ENCODE results near the gene CACTIN. TPM values are rescaled to one million over a fixed set of nuclear protein-coding genes. Genes with fewer than 3 reads are reported as not detected.

Gene CACTIN
- total RNA-seq, 1 experiment from 2014 or later = 36.3 TPM

DNA sequence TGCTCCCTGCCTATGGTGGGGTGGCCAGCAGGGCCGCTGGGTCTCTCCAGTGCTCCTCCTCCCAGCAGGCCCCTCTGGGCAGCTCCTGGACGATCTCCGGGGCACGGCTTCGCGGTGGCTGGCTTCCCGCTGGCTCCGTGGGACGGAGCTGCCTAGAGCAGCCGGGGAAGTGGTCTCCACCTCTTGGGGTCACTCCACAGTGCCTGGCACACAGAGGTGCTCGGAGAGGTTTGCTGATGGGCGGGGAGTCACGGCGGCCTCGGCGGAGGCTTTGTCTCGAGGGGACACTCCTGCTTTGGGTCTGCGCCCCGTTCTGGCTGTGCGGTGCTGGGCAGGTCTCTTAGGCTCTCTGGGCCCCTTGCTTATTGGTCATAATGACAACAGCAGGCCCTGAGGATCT is 9.9 kb upstream of the CACTIN start:
- H3K27me3 ChIP-seq (replicated peaks; ENCODE audit: insufficient read depth, low read depth, low read length, poor library complexity) = no peaks in the 10 kb centered on the region
- no TSS peak for BruUV-seq (replicated peaks)
- no peak overlapping the region for H3K4me3 ChIP-seq (ENCODE audit: low read depth, low read length, poor library complexity, severe bottlenecking)
- H3K27ac ChIP-seq (ENCODE audit: low read depth, low read length, poor library complexity, severe bottlenecking) = no peak overlapping the region
- H3K4me1 ChIP-seq (ENCODE audit: insufficient read depth, low read length, poor library complexity, severe bottlenecking) = no peaks in the 10 kb centered on the region
- POLR2A ChIA-PET (ENCODE audit: low non-redundant PET) = no interaction called here
- CTCF ChIA-PET = no interaction called here
- DNase-seq (ENCODE audit: low spot score) = no peak
- H3K9me3 ChIP-seq (ENCODE audit: low read depth, low read length, poor library complexity, severe bottlenecking) = no peaks in the 10 kb centered on the region
- H3K36me3 ChIP-seq (ENCODE audit: insufficient read depth, low read length, poor library complexity, severe bottlenecking) = peaks cover 11% of the 10 kb centered on the region
- intact Hi-C loops (cut with micrococcal nuclease; ENCODE audit: unreplicated experiment) = no loop called here
- TF ChIP-seq, protein P1, sequence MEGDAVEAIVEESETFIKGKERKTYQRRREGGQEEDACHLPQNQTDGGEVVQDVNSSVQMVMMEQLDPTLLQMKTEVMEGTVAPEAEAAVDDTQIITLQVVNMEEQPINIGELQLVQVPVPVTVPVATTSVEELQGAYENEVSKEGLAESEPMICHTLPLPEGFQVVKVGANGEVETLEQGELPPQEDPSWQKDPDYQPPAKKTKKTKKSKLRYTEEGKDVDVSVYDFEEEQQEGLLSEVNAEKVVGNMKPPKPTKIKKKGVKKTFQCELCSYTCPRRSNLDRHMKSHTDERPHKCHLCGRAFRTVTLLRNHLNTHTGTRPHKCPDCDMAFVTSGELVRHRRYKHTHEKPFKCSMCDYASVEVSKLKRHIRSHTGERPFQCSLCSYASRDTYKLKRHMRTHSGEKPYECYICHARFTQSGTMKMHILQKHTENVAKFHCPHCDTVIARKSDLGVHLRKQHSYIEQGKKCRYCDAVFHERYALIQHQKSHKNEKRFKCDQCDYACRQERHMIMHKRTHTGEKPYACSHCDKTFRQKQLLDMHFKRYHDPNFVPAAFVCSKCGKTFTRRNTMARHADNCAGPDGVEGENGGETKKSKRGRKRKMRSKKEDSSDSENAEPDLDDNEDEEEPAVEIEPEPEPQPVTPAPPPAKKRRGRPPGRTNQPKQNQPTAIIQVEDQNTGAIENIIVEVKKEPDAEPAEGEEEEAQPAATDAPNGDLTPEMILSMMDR (conservative IDR thresholded peaks at IDR 0.05; ENCODE audit: low read depth, low read length) = no peak
- no peak for TF ChIP-seq EZH2 (IDR thresholded peaks at IDR 0.05; ENCODE audit: borderline replicate concordance, low read depth, low read length, poor library complexity, severe bottlenecking)

DNA sequence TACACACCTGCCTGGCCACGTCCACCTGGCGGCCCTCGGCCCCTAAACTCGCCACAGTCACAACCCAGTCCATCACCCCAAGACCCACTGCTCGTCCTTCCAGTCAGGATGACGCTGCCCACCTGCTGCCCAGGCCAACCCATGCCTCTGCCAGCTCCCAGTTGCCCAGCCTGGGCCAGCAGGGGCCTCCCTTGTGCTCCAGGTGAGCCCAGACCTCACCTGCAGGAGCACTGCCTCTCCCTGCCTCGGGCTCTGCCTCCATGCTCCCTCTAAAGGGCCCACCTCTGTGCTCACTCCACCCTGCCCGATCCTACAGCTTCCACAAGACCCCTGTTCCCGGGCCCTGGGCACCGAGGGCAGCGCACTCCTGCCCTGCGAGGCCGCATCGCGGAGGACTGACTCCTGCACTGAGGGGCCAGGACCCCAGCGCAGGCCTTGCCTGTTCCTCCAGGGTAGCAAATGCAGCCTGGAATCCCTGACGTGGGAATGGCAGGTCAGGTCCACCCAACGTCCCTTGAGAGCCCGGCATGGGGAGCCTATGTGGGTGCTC is 8.0 kb upstream of the CACTIN start:
- Histone ChIP-seq H3K27me3 (replicated peaks; ENCODE audit: insufficient read depth, low read depth, low read length, poor library complexity) (no peaks in the 10 kb centered on the region), H3K9me3 (ENCODE audit: low read depth, low read length, poor library complexity, severe bottlenecking) (no peaks in the 10 kb centered on the region), H3K4me1 (ENCODE audit: insufficient read depth, low read length, poor library complexity, severe bottlenecking) (no peaks in the 10 kb centered on the region), H3K4me3 (ENCODE audit: low read depth, low read length, poor library complexity, severe bottlenecking) (no peak overlapping the region), H3K27ac (ENCODE audit: low read depth, low read length, poor library complexity, severe bottlenecking) (no peak overlapping the region), H3K36me3 (ENCODE audit: insufficient read depth, low read length, poor library complexity, severe bottlenecking) (peaks cover 11% of the 10 kb centered on the region)
- TF ChIP-seq, protein P1 (conservative IDR thresholded peaks at IDR 0.05; ENCODE audit: low read depth, low read length) = no peak
- TF ChIP-seq EZH2 (IDR thresholded peaks at IDR 0.05; ENCODE audit: borderline replicate concordance, low read depth, low read length, poor library complexity, severe bottlenecking) = no peak
- intact Hi-C loops (cut with micrococcal nuclease; ENCODE audit: unreplicated experiment) = no loop called here
- CTCF ChIA-PET = interaction anchor here (0.7 kb wide), 1 partner anchor 51 kb away, joined by 3 read pairs; no protein-coding TSS in a partner anchor
- POLR2A ChIA-PET (ENCODE audit: low non-redundant PET) = no interaction called here
- no TSS peak for BruUV-seq (replicated peaks)
- no peak for DNase-seq (ENCODE audit: low spot score)

DNA sequence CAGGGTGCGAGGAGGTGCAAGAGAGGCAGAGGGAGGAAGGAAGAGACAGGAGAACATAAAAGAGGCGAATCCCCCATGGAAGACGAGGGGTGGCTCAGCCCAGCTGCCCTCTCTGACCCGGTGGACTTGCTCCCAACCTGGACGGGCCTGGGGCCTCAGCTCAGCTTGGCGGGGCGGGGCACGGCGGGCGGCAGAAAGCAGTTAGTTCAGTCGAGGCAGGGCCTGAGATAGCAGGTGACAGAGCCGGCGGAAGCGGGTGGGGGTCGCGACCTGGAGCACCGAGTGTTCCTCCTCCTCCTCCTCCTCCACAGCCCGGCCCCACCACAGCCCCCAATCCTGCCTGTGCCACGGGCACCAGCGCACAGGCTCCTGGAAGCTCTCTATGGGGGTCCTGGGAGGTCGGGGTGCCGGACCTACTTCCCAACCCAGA is 7.0 kb upstream of the CACTIN start:
- ChIA-PET POLR2A (ENCODE audit: low non-redundant PET) (no interaction called here), CTCF (no interaction called here)

More for the DNA sequence above, 7.0 kb upstream of the CACTIN start:
- intact Hi-C loops (cut with micrococcal nuclease; ENCODE audit: unreplicated experiment) = no loop called here
- Histone ChIP-seq H3K4me1 (ENCODE audit: insufficient read depth, low read length, poor library complexity, severe bottlenecking) (no peaks in the 10 kb centered on the region), H3K27ac (ENCODE audit: low read depth, low read length, poor library complexity, severe bottlenecking) (no peak overlapping the region), H3K9me3 (ENCODE audit: low read depth, low read length, poor library complexity, severe bottlenecking) (no peaks in the 10 kb centered on the region), H3K36me3 (ENCODE audit: insufficient read depth, low read length, poor library complexity, severe bottlenecking) (peaks cover 11% of the 10 kb centered on the region), H3K27me3 (replicated peaks; ENCODE audit: insufficient read depth, low read depth, low read length, poor library complexity) (no peaks in the 10 kb centered on the region), H3K4me3 (ENCODE audit: low read depth, low read length, poor library complexity, severe bottlenecking) (no peak overlapping the region)
- no peak for TF ChIP-seq EZH2 (IDR thresholded peaks at IDR 0.05; ENCODE audit: borderline replicate concordance, low read depth, low read length, poor library complexity, severe bottlenecking)
- TF ChIP-seq, protein P1 (conservative IDR thresholded peaks at IDR 0.05; ENCODE audit: low read depth, low read length) = no peak
- no TSS peak for BruUV-seq (replicated peaks)
- no peak for DNase-seq (ENCODE audit: low spot score)

Measured in A673 (cell line).